GM10266 (cell line): ENCODE results near the gene NAT10.

ENCODE experiments used
- DNase-seq: peaks from one replicate; pipeline ENCODE4 v3.0.0; 2012; ENCODE audit errors: extremely low spot score
- CTCF ChIP-seq: IDR thresholded peaks from 2 replicates; pipeline ENCODE4 v1.5.1; 2012; ENCODE audit warnings: mild to moderate bottlenecking, low read depth; ENCODE audit not compliant: control insufficient read depth, insufficient read depth; ENCODE audit errors: missing control alignments

Gene NAT10

DNA sequence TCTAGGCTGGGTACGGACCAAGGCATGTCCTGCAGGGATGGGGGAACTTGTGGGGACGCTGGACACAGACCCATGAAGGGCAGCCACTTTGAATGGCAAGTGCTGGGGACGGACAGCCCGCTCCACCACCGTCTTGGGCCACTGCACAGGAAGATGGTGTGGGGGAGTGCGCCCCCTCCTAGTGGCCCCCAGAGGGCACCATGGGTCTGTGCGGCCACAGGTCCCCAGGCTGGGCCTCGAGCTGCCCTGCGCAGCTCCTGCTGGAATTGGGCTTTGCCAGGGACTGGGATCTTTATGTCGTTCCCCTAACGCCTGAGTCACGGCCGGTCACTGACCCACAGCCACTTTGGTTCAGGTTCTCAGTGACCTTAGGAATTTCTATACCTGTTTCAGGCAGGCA, 44.4 kb downstream of the NAT10 start:
- no peak for TF ChIP-seq CTCF
- no peak for DNase-seq

- no peak for TF ChIP-seq CTCF
- DNase-seq = no peak
Observed at GRCh38 chr11:34150494-34151151, 45.2 kb downstream of the NAT10 start.

DNA sequence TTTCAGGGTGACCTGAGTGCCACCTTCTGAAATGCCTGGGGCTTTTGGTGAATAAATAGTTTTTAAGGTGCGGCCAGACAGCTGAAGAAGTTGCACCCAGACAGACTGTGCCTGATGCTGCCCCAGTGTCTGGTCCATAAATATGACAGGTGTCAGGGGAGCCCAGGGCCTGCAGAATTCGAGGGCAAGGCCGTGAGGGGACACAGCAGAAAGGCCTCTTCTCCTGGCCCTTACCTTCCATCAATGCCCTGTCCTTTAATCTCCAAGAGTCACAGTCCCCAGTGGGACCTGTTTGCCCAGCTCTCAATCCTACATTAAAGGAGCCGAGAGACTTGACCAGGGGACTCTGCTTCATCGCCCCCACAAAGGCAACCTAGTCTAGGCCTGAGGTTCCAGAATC, 45.7 kb downstream of the NAT10 start:
- no peak for DNase-seq

DNA sequence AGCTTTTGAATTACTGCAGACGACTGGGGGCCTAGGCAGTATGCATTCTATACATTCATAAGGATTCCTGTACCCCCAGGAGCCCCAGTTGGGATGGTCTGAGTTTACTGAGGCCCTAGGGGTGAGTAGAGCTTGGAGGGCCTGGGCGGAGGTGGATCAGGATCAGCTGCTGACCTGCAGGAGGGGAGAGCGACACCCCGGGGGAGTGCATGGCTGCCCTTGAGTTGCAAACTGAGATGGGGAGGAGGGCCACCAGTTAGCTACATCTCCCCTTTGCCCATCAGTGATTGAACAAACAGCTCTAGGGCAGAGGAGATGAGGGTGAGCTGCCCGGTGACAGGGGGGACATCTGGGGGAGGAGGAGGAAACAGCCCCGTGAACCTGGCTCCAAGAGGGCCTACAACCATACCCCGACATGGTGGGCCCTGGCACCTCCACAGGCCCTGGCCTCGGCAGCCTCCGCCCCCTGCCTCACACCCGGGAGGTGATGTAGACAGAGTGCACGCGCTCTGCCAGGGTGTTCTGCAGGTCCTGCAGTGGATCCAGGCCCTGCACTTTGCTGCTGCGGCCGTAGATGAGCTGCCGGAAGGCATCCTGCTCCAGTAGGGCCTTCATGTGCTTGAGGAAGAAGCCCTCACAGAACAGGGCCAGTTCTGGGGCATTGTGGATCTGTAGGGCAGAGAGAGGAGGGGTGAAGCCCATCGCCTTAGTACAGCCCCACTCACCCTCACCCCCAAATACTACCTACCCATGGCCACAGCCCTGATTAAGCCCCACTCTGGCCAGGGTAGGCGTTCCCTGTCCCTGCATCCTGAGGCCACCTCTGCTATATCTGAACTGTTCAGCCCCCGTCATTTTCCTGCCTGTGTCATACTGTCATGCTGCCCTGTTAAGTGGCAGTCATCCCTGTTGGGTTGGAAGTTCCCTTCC, 46.8 kb downstream of the NAT10 start:
- DNase-seq = no peak
- no peak for TF ChIP-seq CTCF

More for the DNA sequence above, 45.7 kb downstream of the NAT10 start:
- no peak for TF ChIP-seq CTCF

- peak; percentile 52 for DNase-seq
- no peak for TF ChIP-seq CTCF
Observed at GRCh38 chr11:34154059-34154875, 48.8 kb downstream of the NAT10 start.

GRCh38 chr11:34155057-34155756, 49.8 kb downstream of the NAT10 start:
- DNase-seq = no peak
- no peak for TF ChIP-seq CTCF
